KMS-11 (cell line): ENCODE data around the gene CAMKMT.

Source experiments
- H2AFZ ChIP-seq: fragments of 200-600 bp; sonication (generic); 2 replicates; pipeline ENCODE4 v1.6.1; 2016; ENCODE audit warnings: antibody characterized with exemption, mixed run types, low read depth
- H3K27ac ChIP-seq: fragments of 200-600 bp; sonication (generic); 2 replicates; pipeline ENCODE4 v1.6.1; 2016; ENCODE audit warnings: mild to moderate bottlenecking, mixed run types
- H3K27me3 ChIP-seq: fragments of 200-600 bp; sonication (generic); 2 replicates; pipeline ENCODE4 v1.6.1; 2017; ENCODE audit warnings: mild to moderate bottlenecking, low read depth, mixed run types, moderate library complexity; ENCODE audit not compliant: insufficient read depth
- H3K36me3 ChIP-seq: fragments of 200-600 bp; sonication (generic); 2 replicates; pipeline ENCODE4 v1.6.1; 2017; ENCODE audit warnings: mild to moderate bottlenecking, mixed run types; ENCODE audit not compliant: insufficient read depth
- H3K4me1 ChIP-seq: fragments of 200-600 bp; sonication (generic); 2 replicates; pipeline ENCODE4 v1.6.1; 2016; ENCODE audit warnings: mild to moderate bottlenecking, low read depth, mixed run types; ENCODE audit not compliant: poor library complexity, severe bottlenecking
- H3K4me2 ChIP-seq: fragments of 200-600 bp; sonication (generic); 2 replicates; pipeline ENCODE4 v1.7.0; 2016; ENCODE audit warnings: mild to moderate bottlenecking, mixed run types
- H3K4me3 ChIP-seq: fragments of 200-600 bp; sonication (generic); IDR thresholded peaks from 2 replicates; pipeline ENCODE4 v1.6.1; 2017; ENCODE audit warnings: low read depth, low read length, mixed read lengths; ENCODE audit not compliant: insufficient read depth
- H3K79me2 ChIP-seq: fragments of 200-600 bp; sonication (generic); 2 replicates; pipeline ENCODE4 v1.6.1; 2016; ENCODE audit warnings: low read depth, mixed run types; ENCODE audit not compliant: insufficient read depth
- H3K9ac ChIP-seq: fragments of 200-600 bp; sonication (generic); 2 replicates; pipeline ENCODE4 v1.6.1; 2016; ENCODE audit warnings: mild to moderate bottlenecking, mixed run types
- H4K20me1 ChIP-seq: fragments of 200-600 bp; sonication (generic); 2 replicates; pipeline ENCODE4 v1.6.1; 2016; ENCODE audit warnings: mild to moderate bottlenecking, mixed run types; ENCODE audit not compliant: insufficient read depth
- TF ChIP-seq, protein P1 (sequence below): fragments of 200-600 bp; sonication (generic); conservative IDR thresholded peaks from 2 replicates; pipeline ENCODE4 v1.6.1; 2017; ENCODE audit warnings: low read depth, mild to moderate bottlenecking, antibody characterized with exemption, low read length, moderate library complexity, mixed read lengths

CAMKMT gene

DNA sequence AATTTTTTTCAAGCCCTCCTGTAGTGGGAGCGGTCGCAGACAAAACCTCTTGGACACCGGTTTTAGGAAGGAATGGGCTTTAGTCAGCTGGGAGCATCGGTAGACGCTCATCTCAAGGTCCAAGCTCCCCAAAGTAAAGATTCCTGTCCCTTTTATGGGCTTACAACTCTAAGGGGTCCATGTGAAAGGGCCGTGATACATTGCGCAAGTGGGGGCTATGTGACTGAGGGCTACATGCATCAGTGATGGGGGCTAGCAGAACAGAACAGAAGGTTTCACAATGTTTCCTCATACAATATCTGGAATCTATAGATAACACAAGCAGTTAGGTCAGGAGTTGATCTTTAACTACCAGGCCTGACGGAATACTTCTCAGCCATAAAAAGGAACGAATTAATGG lies 62.5 kb downstream of the CAMKMT start:
- H4K20me1 ChIP-seq: no peaks in the 10 kb centered on the region
- no peak overlapping the region for H3K4me2 ChIP-seq
- no peaks in the 10 kb centered on the region for H3K27me3 ChIP-seq
- H3K36me3 ChIP-seq: no peaks in the 10 kb centered on the region
- no peak overlapping the region for H3K9ac ChIP-seq
- H3K79me2 ChIP-seq: no peaks in the 10 kb centered on the region
- H3K27ac ChIP-seq: no peak overlapping the region
- TF ChIP-seq, protein P1, sequence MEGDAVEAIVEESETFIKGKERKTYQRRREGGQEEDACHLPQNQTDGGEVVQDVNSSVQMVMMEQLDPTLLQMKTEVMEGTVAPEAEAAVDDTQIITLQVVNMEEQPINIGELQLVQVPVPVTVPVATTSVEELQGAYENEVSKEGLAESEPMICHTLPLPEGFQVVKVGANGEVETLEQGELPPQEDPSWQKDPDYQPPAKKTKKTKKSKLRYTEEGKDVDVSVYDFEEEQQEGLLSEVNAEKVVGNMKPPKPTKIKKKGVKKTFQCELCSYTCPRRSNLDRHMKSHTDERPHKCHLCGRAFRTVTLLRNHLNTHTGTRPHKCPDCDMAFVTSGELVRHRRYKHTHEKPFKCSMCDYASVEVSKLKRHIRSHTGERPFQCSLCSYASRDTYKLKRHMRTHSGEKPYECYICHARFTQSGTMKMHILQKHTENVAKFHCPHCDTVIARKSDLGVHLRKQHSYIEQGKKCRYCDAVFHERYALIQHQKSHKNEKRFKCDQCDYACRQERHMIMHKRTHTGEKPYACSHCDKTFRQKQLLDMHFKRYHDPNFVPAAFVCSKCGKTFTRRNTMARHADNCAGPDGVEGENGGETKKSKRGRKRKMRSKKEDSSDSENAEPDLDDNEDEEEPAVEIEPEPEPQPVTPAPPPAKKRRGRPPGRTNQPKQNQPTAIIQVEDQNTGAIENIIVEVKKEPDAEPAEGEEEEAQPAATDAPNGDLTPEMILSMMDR: no peak
- no peak overlapping the region for H3K4me3 ChIP-seq
- no peaks in the 10 kb centered on the region for H3K4me1 ChIP-seq
- no peak overlapping the region for H2AFZ ChIP-seq

DNA sequence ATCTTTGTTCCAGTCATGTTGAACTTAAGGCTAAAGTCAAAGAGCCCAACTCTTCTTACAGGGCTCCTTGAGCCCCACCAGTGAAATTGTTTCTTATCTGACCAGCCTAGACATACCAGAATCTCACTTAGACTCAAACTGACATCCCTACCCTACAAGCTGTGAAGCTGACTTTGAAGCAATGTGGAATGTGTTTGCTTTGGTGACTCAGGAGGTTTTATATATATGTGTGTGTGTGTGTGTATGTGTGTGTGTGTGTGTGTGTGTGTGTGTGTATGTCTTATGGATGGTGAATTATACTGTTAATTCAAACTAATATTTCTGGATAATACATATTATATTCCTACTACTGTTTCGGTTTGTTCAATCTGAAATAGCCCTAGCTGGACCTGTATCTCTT lies 67.3 kb downstream of the CAMKMT start:
- no peaks in the 10 kb centered on the region for H3K27me3 ChIP-seq
- no peak overlapping the region for H3K4me2 ChIP-seq
- no peaks in the 10 kb centered on the region for H3K4me1 ChIP-seq
- TF ChIP-seq, protein P1: no peak
- no peaks in the 10 kb centered on the region for H3K79me2 ChIP-seq
- no peaks in the 10 kb centered on the region; the same call in 1 of the 2 replicates for H4K20me1 ChIP-seq
- no peaks in the 10 kb centered on the region for H3K36me3 ChIP-seq
- no peak overlapping the region for H3K27ac ChIP-seq
- H2AFZ ChIP-seq: no peak overlapping the region
- H3K9ac ChIP-seq: no peak overlapping the region
- H3K4me3 ChIP-seq: no peak overlapping the region

DNA sequence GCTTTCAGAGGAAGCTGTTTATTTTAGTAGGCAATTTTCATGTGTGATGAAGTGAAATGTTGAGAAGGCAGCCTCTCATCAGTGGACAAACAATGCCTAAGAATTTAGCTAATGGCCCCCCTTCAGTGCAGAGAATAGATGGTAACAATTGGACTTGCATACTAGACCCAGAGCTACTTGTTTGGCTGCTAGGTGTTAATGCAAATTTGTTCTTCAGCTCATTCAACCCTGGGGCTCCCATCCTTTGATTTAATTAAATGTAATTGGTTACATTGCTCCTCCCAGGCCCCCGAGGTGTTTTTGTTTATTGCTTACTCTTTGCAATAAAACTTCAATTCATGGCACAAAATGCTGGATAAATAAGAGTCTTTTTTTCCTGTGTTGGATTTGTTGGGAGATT lies 68.6 kb downstream of the CAMKMT start:
- Histone ChIP-seq H2AFZ (no peak overlapping the region), H3K27ac (no peak overlapping the region)

DNA sequence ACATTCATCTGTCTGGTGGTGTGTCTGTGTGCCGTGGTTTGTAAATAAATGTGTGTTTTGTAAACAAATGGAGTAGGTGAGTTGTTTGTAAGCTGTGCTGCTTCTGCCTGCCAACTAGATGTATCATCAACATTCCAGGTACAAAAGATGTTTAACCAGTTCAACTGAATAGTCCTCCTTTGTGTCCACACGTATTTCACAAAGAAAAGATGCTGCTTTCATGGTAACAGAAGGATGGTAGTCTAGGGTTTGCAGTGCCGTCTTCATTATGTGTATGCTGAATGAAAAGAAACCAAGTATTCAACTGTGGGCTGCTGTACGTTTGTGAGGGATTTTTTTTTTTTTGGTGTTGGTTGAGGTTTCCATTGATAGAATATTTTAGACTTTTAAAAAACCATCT lies 72.1 kb downstream of the CAMKMT start:
- no peaks in the 10 kb centered on the region for H3K4me1 ChIP-seq
- H3K27me3 ChIP-seq: no peaks in the 10 kb centered on the region
- no peaks in the 10 kb centered on the region for H3K36me3 ChIP-seq
- no peak overlapping the region for H2AFZ ChIP-seq
- no peak overlapping the region for H3K27ac ChIP-seq
- H3K4me2 ChIP-seq: no peak overlapping the region
- no peaks in the 10 kb centered on the region for H3K79me2 ChIP-seq
- no peaks in the 10 kb centered on the region; the same call in 1 of the 2 replicates for H4K20me1 ChIP-seq
- no peak overlapping the region for H3K9ac ChIP-seq
- H3K4me3 ChIP-seq: no peak overlapping the region
- TF ChIP-seq, protein P1: no peak

More for the DNA sequence above, 68.6 kb downstream of the CAMKMT start:
- TF ChIP-seq, protein P1: no peak
- H3K4me3 ChIP-seq: no peak overlapping the region
- H3K9ac ChIP-seq: no peak overlapping the region
- H3K27me3 ChIP-seq: no peaks in the 10 kb centered on the region
- no peaks in the 10 kb centered on the region for H3K79me2 ChIP-seq
- no peaks in the 10 kb centered on the region; the same call in 1 of the 2 replicates for H4K20me1 ChIP-seq
- no peaks in the 10 kb centered on the region for H3K4me1 ChIP-seq
- H3K4me2 ChIP-seq: no peak overlapping the region
- no peaks in the 10 kb centered on the region for H3K36me3 ChIP-seq

DNA sequence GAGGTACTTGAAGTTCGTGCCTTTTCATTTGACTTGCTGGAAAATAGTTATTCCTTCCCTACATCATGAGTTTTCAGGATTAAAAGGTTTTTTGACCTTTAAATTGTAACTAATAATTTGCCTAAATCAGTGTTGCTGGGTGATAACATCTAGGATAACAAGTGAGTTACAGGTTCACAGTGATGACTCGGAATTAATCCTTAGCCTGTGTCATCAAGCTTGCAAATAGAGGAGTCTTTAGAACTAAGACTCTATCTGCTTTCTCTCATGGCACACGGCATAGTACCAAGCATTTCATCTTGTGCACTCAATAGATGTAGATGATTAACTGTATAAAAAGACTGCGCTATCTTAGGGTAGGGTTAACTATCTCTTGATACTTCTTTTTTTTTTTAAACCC lies 79.5 kb downstream of the CAMKMT start:
- no peak overlapping the region for H3K9ac ChIP-seq
- no peak overlapping the region for H3K4me3 ChIP-seq
- no peaks in the 10 kb centered on the region for H4K20me1 ChIP-seq
- H3K27me3 ChIP-seq: no peaks in the 10 kb centered on the region
- H3K4me2 ChIP-seq: no peak overlapping the region
- H2AFZ ChIP-seq: no peak overlapping the region
- H3K4me1 ChIP-seq: no peaks in the 10 kb centered on the region
- TF ChIP-seq, protein P1: no peak
- no peak overlapping the region for H3K27ac ChIP-seq
- H3K79me2 ChIP-seq: no peaks in the 10 kb centered on the region
- no peaks in the 10 kb centered on the region for H3K36me3 ChIP-seq
